ENCODE data around the gene TLE2.
A peak's percentile ranks its signal among the peaks of the same experiment; 100 is the strongest.

GRCh38 chr19:3057275-3057714, 28.2 kb upstream of the TLE2 start:
- TF ChIP-seq CTCF (IDR thresholded peaks at IDR 0.05) (no peak), POLR2A (IDR thresholded peaks at IDR 0.05) (no peak), EP300 (IDR thresholded peaks at IDR 0.05) (no peak), POLR2AphosphoS5 (IDR thresholded peaks at IDR 0.05) (peak in 2 of 3 donors; percentile 65 to 82)

All from suprapubic skin (tissue), 4 donors.